Measurements from ENCODE around the gene PAK2.
A peak's percentile ranks its signal among the peaks of the same experiment; 100 is the strongest.
"Not testable (repeated sequence)": the region's sequence is repeated elsewhere in the genome, so short reads cannot be mapped to it uniquely, and the experiment has no call there.

Gene PAK2

GRCh38 chr3:196739671-196740480, at the start of gene PAK2:
PAK2 (plus strand) TSS chr3:196739857; CDS start chr3:196782647, 42,790 bp downstream.
- peak; percentile 94 for DNase-seq (ENCODE audit: low spot score)

GRCh38 chr3:196689941-196690660, 49.6 kb upstream of the PAK2 start:
- DNase-seq (ENCODE audit: low spot score), result peak; percentile 26

- no peak for DNase-seq (ENCODE audit: low spot score)
Observed at GRCh38 chr3:196691386-196691785, 48.3 kb upstream of the PAK2 start.

- DNase-seq (ENCODE audit: low spot score), result no peak
Observed at GRCh38 chr3:196694202-196694638, 45.4 kb upstream of the PAK2 start.

- DNase-seq (ENCODE audit: low spot score), result no peak
Observed at GRCh38 chr3:196694941-196695848, 44.5 kb upstream of the PAK2 start.

- no peak for DNase-seq (ENCODE audit: low spot score)
Observed at GRCh38 chr3:196695849-196696226, 43.8 kb upstream of the PAK2 start.

GRCh38 chr3:196697270-196697669, 42.4 kb upstream of the PAK2 start:
- no peak for DNase-seq (ENCODE audit: low spot score)

GRCh38 chr3:196699749-196700148, 39.9 kb upstream of the PAK2 start:
- no peak for DNase-seq (ENCODE audit: low spot score)

GRCh38 chr3:196700801-196701200, 38.9 kb upstream of the PAK2 start:
- no peak for DNase-seq (ENCODE audit: low spot score)

- DNase-seq (ENCODE audit: low spot score), result no peak
Observed at GRCh38 chr3:196706327-196706726, 33.3 kb upstream of the PAK2 start.

- no peak for DNase-seq (ENCODE audit: low spot score)
Observed at GRCh38 chr3:196706731-196707130, 32.9 kb upstream of the PAK2 start.

GRCh38 chr3:196707566-196707965, 32.1 kb upstream of the PAK2 start:
- DNase-seq (ENCODE audit: low spot score), result no peak

GRCh38 chr3:196708467-196708866, 31.2 kb upstream of the PAK2 start:
- DNase-seq (ENCODE audit: low spot score), result no peak

GRCh38 chr3:196711838-196712513, 27.7 kb upstream of the PAK2 start, which contains the start of the genes CEP19 and PIGX:
CEP19 (minus strand) TSS chr3:196712250; CDS start chr3:196708657, 3,593 bp downstream.
PIGX (plus strand) TSS chr3:196712377.
- DNase-seq (ENCODE audit: low spot score), result peak; percentile 87

- peak; percentile 55 for DNase-seq (ENCODE audit: low spot score)
Observed at GRCh38 chr3:196712514-196713413, 26.9 kb upstream of the PAK2 start.

GRCh38 chr3:196717162-196717561, 22.5 kb upstream of the PAK2 start:
- not testable (repeated sequence) for DNase-seq (ENCODE audit: low spot score)

GRCh38 chr3:196721097-196721496, 18.6 kb upstream of the PAK2 start:
- DNase-seq (ENCODE audit: low spot score), result no peak

- no peak for DNase-seq (ENCODE audit: low spot score)
Observed at GRCh38 chr3:196726788-196727675, 12.6 kb upstream of the PAK2 start.

GRCh38 chr3:196735751-196736150, 3.9 kb upstream of the PAK2 start:
- DNase-seq (ENCODE audit: low spot score), result no peak

All from Ammon's horn (tissue), 1 donor.